Heart left ventricle (tissue), 13 donors: ENCODE data around the gene KIF2C.

Source experiments
- CTCF ChIP-seq, 12 donors: fragments of 200-600 bp; sonication (generic) in 4 of 12; IDR thresholded peaks; one replicate each; pipeline versions ENCODE4 v1.5.0 to v1.8.0; 2018 to 2022; ENCODE audit warnings: antibody characterized with exemption in 12 of 12, mild to moderate bottlenecking in 5 of 12
- POLR2A ChIP-seq, 2 donors: fragments of 450-650 bp; IDR thresholded peaks; one replicate each; pipeline ENCODE4 v1.6.1; 2017; ENCODE audit warnings: antibody characterized with exemption in 2 of 2, mild to moderate bottlenecking in 2 of 2, moderate library complexity in 2 of 2
- donor health status: ischemic (EF 13 %, LVEDD 7.1; RV severe dilation, severe dysfunction).
- donor health status: DM: no; HTN: yes; CAD: no.
- donor health status: DM: no; HTN: no; CAD: no.
- donor health status: ischemic (EF 25% LVEDD 6.9; RV normal size, moderate dysfunction).
- donor health status: ischemic (EF 25% LVEDD 5.7; RV mildly dilated, moderate dysfunction).
- donor health status: ischemic (EF 35%, LVEDD 5.7; RV mildly dilated, moderate dysfunction).
- donor health status: nonischemic (EF 11% LVEDD 7.7; RV severe dilation, severe dysfunction).
- donor health status: DM: yes; HTN: yes; CAD: no.
- donor health status: PGD.
- donor health status: ischemic (EF 29% LVEDD 5.4; RV normal size, mild dysfunction).
- donor health status: nonischemic (EF 23%, LVEDD 6.1; RV moderate dilation, normal function).

GRCh38 chr1:44780583-44781121 lies 41.0 kb downstream of the KIF2C start:
- TF ChIP-seq POLR2A (IDR thresholded peaks at IDR 0.05) (no peak), CTCF (IDR thresholded peaks at IDR 0.05) (no peak)
